ENCODE results near the gene FZD8. TPM values are rescaled to one million over a fixed set of nuclear protein-coding genes. Genes with fewer than 3 reads are reported as not detected.

Gene FZD8
- total RNA-seq, 1 experiment from 2014 or later: 1.8 TPM

- intact Hi-C loops (cut with micrococcal nuclease; ENCODE audit: unreplicated experiment) (loop anchor here (10.0 kb wide), 1 partner anchor 354 kb away; no protein-coding TSS in a partner anchor), in situ Hi-C loops (cut with HindIII; ENCODE audit: low pct_unique_long_range_greater_than_20kb, low sequenced_read_pairs) (no loop called here)
- H3K36me3 ChIP-seq (ENCODE audit: control insufficient read depth, insufficient read depth, low read length): no peaks in the 10 kb centered on the region
- no peak overlapping the region for H3K27ac ChIP-seq (ENCODE audit: low read length)
- TF ChIP-seq SIN3A (IDR thresholded peaks at IDR 0.05; ENCODE audit: borderline replicate concordance, insufficient read depth, low read depth, low read length) (no peak), CTCF (IDR thresholded peaks at IDR 0.05) (peak; percentile 65)
- no peak for ATAC-seq
- no peak overlapping the region for H3K4me3 ChIP-seq (ENCODE audit: low read depth in 2 of 2, low read length in 2 of 2)
- no peaks in the 10 kb centered on the region for H3K9me3 ChIP-seq (ENCODE audit: control insufficient read depth, insufficient read depth, low read depth, low read length)
- ChIA-PET CTCF (no interaction called here), POLR2A (no interaction called here)
- no peak for DNase-seq (ENCODE audit: low read depth, low spot score)
- H3K4me1 ChIP-seq (ENCODE audit: control insufficient read depth, insufficient read depth, low read length): no peaks in the 10 kb centered on the region
- no TSS peak for BruUV-seq (replicated peaks)
- H3K27me3 ChIP-seq (ENCODE audit: control insufficient read depth, insufficient read depth, low read length): no peaks in the 10 kb centered on the region
Measured at GRCh38 chr10:35598379-35598778, 43.7 kb downstream of the FZD8 start.

GRCh38 chr10:35595106-35595505 is 47.0 kb downstream of the FZD8 start:
- no peak overlapping the region for H3K27ac ChIP-seq (ENCODE audit: low read length)
- in situ Hi-C loops (cut with HindIII; ENCODE audit: low pct_unique_long_range_greater_than_20kb, low sequenced_read_pairs) (no loop called here), intact Hi-C loops (cut with micrococcal nuclease; ENCODE audit: unreplicated experiment) (loop anchor here (10.0 kb wide), 1 partner anchor 350 kb away; no protein-coding TSS in a partner anchor)
- TF ChIP-seq CTCF (IDR thresholded peaks at IDR 0.05) (no peak), SIN3A (IDR thresholded peaks at IDR 0.05; ENCODE audit: borderline replicate concordance, insufficient read depth, low read depth, low read length) (no peak), TCF7L2 (IDR thresholded peaks at IDR 0.05; ENCODE audit: low read depth, low read length) (no peak), REST (IDR thresholded peaks at IDR 0.05; ENCODE audit: insufficient read depth in 1 of 2, low read depth in 2 of 2, low read length in 1 of 2) (no peak), POLR2AphosphoS5 (IDR thresholded peaks at IDR 0.05; ENCODE audit: low read depth, low read length) (no peak)
- POLR2A ChIA-PET: no interaction called here
- no peaks in the 10 kb centered on the region for H3K9me3 ChIP-seq (ENCODE audit: control insufficient read depth, insufficient read depth, low read depth, low read length)
- H3K36me3 ChIP-seq (ENCODE audit: control insufficient read depth, insufficient read depth, low read length): no peaks in the 10 kb centered on the region
- CTCF ChIA-PET: no interaction called here
- ATAC-seq (no peak), DNase-seq (ENCODE audit: low read depth, low spot score) (no peak)
- no peaks in the 10 kb centered on the region for H3K27me3 ChIP-seq (ENCODE audit: control insufficient read depth, insufficient read depth, low read length)
- no TSS peak for BruUV-seq (replicated peaks)
- no peak overlapping the region for H3K4me3 ChIP-seq (ENCODE audit: low read depth in 2 of 2, low read length in 2 of 2)
- H3K4me1 ChIP-seq (ENCODE audit: control insufficient read depth, insufficient read depth, low read length): no peaks in the 10 kb centered on the region
